ENCODE results near the gene AFDN.

The AFDN gene

DNA sequence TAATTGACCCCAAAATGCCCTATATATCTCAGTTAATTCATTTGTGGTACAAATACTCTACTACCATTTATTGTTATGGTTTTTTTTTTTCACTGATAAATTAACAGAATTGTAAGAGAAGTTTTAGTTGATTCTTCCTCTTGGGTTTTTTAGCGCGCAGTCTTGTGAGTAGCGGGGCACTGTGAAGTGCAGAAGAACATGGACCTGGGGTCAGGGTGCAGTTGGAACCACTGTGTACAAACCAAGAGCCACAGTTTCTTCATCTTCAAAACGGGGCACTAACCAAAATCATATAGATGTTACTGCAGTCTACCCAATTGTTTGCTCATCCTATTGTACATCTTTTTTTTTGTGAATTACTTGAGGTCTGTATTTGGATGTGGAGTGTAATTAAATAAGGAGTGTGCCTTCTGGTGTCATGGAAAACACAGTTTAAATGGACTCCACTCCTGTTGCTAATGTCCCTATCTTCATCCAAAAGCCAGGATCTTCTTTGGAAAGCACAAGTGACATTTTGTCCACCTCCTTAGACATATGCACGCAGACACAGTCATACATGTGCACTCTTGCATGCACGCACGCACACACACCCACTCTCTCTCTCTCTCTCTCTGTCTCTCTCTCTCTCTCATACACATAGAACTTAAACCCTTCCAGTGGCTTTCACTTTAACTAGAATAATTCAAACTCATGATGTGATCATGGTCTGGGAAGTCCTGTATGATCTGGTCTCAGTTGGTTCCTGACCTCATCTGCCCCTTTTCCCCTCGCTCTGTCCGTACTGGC is 51.5 kb downstream of the AFDN start:
- DNase-seq, result no peak
- ATAC-seq, result no peak

GRCh38 chr6:167879612-167880011 is 52.9 kb downstream of the AFDN start:
- no peak for DNase-seq
- no peak for ATAC-seq

- ATAC-seq, result no peak
These were observed 54.6 kb downstream of the AFDN start for GRCh38 chr6:167881327-167881726.

GRCh38 chr6:167882244-167882643 is 55.5 kb downstream of the AFDN start:
- ATAC-seq (no peak), DNase-seq (no peak)

More at GRCh38 chr6:167881327-167881726, 54.6 kb downstream of the AFDN start:
- DNase-seq, result no peak

GRCh38 chr6:167888098-167888497 is 61.4 kb downstream of the AFDN start:
- DNase-seq (no peak), ATAC-seq (no peak)

GRCh38 chr6:167892835-167893815 is 66.4 kb downstream of the AFDN start:
- DNase-seq (no peak), ATAC-seq (no peak)

GRCh38 chr6:167894965-167895364 is 68.3 kb downstream of the AFDN start:
- DNase-seq (no peak), ATAC-seq (no peak)

DNA sequence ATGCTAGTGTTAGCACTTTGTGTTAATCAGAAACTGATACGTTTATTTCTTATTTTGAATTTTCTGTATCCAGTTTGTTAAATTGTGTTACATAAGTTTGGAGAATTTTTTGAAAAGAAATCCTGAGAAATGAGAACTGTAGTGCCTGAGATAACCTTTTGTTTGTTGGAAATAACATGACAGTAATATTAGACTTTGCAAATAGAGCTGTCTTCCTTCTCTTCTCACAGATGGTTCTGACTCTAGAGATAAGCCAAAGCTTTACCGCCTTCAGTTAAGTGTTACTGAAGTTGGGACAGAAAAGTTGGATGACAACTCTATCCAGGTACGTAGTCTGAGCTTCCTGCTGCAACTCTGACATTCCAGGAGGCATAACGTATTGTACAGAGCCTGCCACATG is 69.9 kb downstream of the AFDN start:
- no peak for DNase-seq
- no peak for ATAC-seq

GRCh38 chr6:167898673-167899311 is 72.1 kb downstream of the AFDN start:
- no peak for DNase-seq
- no peak for ATAC-seq

DNA sequence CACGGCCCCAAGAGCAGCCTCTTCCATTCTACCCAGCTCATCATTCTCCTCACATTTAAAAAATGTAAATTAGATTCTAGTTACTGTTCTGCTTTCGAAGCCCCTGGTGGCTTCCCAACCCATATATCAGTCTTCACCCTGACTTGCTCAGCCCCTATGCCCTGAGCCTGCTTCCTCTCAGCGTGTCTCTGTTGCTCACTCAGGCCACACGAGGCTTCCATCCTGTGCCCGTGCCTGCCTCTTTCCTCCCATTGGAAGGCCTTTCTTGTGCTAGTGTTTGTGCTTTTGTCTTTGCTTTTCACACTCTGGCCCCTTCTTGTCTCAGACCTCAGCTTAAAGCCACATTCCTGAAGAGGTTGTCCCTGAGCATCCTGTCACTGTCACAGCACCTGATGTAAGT is 78.1 kb downstream of the AFDN start:
- ATAC-seq, result no peak

DNA sequence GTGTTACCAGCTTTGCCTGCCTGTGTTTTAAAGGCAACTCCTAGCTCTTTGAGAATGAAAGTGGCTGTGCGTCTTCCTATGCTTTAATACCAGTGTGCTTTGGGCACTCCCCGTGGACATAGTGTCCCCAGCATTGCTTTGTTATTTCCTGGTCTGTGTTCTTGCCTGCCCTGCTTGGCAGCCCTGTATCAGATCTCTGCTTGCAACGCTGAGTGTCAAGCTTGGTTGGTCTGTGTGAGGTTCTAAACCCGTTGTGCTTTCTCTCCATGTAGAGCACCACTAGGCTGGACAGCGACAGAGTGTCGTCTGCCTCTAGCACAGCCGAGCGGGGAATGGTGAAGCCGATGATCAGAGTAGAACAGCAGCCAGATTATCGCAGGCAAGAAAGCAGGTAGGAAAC is 80.2 kb downstream of the AFDN start:
- ATAC-seq (no peak), DNase-seq (no peak)

More for the DNA sequence above, 78.1 kb downstream of the AFDN start:
- no peak for DNase-seq

- DNase-seq (no peak), ATAC-seq (no peak)
These were observed 81.3 kb downstream of the AFDN start for GRCh38 chr6:167907837-167908681.

DNA sequence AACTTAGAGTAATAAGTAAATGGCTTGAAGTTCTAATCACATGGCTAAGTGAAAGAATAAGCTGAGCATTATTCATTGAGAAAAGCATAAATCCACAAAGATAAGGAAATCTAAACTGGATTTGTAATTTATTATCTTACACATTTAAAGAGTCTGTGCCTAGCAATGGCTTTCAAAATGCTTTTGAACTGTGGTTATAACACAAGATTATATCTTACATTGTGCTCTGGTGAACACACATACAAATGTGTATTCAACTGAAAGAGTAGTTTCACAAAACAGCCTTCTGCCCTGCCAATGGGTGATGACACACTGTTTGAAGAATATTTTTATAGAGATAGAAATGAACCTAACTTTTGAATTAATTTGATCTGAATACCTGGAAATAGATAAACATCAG is 83.3 kb downstream of the AFDN start:
- DNase-seq, result no peak

GRCh38 chr6:167910652-167911051 is 83.9 kb downstream of the AFDN start:
- DNase-seq, result no peak

More for the DNA sequence above, 83.3 kb downstream of the AFDN start:
- no peak for ATAC-seq

GRCh38 chr6:167912494-167912893 is 85.8 kb downstream of the AFDN start:
- ATAC-seq, result no peak
- no peak for DNase-seq

More at GRCh38 chr6:167910652-167911051, 83.9 kb downstream of the AFDN start:
- no peak for ATAC-seq

DNA sequence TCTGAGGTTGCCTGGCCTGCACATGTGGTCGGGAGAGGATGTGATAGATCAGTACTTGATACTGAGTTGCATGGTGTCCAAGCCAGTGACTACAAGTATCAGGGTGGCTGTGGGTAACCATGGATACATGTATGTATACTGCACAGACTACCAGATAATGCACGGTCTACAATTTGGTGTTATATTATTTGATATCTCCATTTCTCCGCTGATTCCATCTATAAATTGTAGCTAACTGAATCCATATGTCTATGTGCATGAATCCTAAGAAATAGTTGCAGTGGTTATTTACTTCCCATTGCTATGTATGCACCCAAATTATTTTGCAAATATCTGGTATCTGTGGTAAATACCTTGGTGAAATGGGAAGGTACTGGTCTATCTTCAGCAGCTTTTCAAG is 87.0 kb downstream of the AFDN start:
- no peak for DNase-seq
- ATAC-seq, result no peak

GRCh38 chr6:167915139-167915538 is 88.4 kb downstream of the AFDN start:
- no peak for DNase-seq
- ATAC-seq, result no peak

DNA sequence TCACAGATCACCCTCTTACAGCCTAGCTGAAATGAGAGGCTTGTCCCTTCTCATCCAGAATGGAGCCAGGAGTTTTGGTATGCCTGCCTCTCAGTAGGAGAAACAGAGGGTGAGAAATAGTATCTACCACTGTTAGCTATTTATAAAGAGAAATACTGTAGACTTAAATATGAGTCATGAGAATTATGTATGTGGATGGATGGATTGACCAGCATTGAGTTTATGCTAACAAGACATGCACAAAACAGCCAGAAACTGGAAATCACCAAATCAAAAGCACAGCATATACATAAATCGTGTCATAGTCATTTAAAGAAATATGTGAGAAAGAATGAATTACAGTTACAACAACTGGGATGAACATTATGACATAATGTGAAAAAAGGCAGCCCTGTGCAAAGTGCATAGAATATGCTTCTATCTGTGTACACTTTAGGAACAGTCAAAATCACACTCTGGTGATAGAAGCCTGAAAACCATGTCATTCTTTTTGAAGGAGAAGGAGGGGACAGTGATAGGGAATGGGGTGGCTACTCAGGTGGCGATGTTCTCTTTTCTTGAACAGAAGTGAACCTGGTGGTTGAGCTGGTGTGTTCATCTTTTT is 90.9 kb downstream of the AFDN start:
- DNase-seq (no peak), ATAC-seq (no peak)

- no peak for DNase-seq
- no peak for ATAC-seq
These were observed 92.0 kb downstream of the AFDN start for GRCh38 chr6:167918548-167919278.

DNA sequence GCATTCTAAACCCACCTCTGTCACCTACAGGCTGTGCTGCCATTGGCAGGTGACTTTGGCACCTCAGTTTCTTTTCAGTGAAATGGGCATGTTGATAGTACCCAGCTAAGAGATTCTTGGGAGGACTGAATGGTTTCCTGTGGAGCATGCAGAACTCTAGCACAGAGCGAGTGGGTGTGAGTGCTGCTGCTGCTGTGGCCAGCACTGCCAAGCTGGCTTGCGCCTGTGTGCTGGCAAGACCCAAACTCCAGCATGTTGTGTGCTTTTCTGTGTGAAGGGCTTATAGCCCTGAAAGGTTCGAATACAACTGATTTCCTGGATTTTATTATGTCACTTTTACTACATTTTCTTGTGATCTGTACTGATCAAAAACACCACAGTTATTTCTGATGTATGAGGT is 92.6 kb downstream of the AFDN start:
- no peak for ATAC-seq
- no peak for DNase-seq
